Lung (tissue), 12 donors: ENCODE measurements around the gene TBCCD1. TPM values are rescaled to one million over a fixed set of nuclear protein-coding genes. Genes with fewer than 3 reads are reported as not detected.

Source experiments
- ATAC-seq: fragments of 200-7000 bp; cut with Tn5 transposase; one replicate; pipeline ENCODE4 v1.9.1; 2020; ENCODE audit warnings: moderate number of reproducible peaks; ENCODE audit not compliant: insufficient read depth, low FRiP score
- DNase-seq, 3 donors: peaks; one replicate each; pipeline ENCODE4 v3.0.0-alpha.2; 2013 to 2017
- H3K27ac ChIP-seq, 2 donors: one replicate each; pipeline ENCODE4 v1.5.1; 2013; ENCODE audit warnings: mild to moderate bottlenecking in 2 of 2, moderate library complexity in 2 of 2, control low read depth in 1 of 2, inconsistent platforms in 1 of 2, low read depth in 1 of 2, low read length in 1 of 2
- H3K27me3 ChIP-seq, 3 donors: one replicate each; pipeline ENCODE4 v1.5.1; 2013; ENCODE audit warnings: low read length in 2 of 3; ENCODE audit not compliant: control insufficient read depth in 3 of 3, insufficient read depth in 3 of 3
- H3K36me3 ChIP-seq, 4 donors: one replicate each; pipeline ENCODE4 v1.5.1; 2013; ENCODE audit warnings: low read length in 4 of 4, mild to moderate bottlenecking in 1 of 4, moderate library complexity in 1 of 4; ENCODE audit not compliant: control insufficient read depth in 4 of 4, insufficient read depth in 4 of 4
- H3K4me1 ChIP-seq, 5 donors: one replicate each; pipeline ENCODE4 v1.5.1; 2013; ENCODE audit warnings: low read length in 5 of 5, mild to moderate bottlenecking in 2 of 5, moderate library complexity in 1 of 5; ENCODE audit not compliant: control insufficient read depth in 5 of 5, insufficient read depth in 5 of 5
- H3K4me3 ChIP-seq: one replicate; pipeline ENCODE4 v1.5.1; 2013; ENCODE audit warnings: mild to moderate bottlenecking, control low read depth, moderate library complexity
- H3K9ac ChIP-seq, 2 donors: one replicate each; pipeline ENCODE4 v1.5.1; 2013; ENCODE audit warnings: low read length in 2 of 2, control low read depth in 1 of 2; ENCODE audit not compliant: insufficient read depth in 1 of 2
- H3K9me3 ChIP-seq, 4 donors: one replicate each; pipeline ENCODE4 v1.5.1; 2013; ENCODE audit warnings: low read length in 3 of 4, mild to moderate bottlenecking in 1 of 4, moderate library complexity in 1 of 4; ENCODE audit not compliant: control insufficient read depth in 4 of 4, insufficient read depth in 3 of 4
- WGBS, 2 donors: extraction: QIAGEN DNeasy Blood & Tissue Kit; methylation state at CpG; one replicate each; pipeline ENCODE4 v1.1.7; 2013; 5-methylcytosine and 5-hydroxymethylcytosine counted together
- polyA plus RNA-seq, 2 donors: library from polyadenylated mRNA; stranded (reverse); fragments of 200-250 nt; gene quantifications; one replicate each; pipeline ENCODE4 v1.2.1, GENCODE V29; 2013
- total RNA-seq, 2 donors: library from RNA; depleted of rRNA in 1 of 2; stranded (reverse); fragments of >200 nt in 1 of 2; gene quantifications; one replicate each; pipeline ENCODE4 v1.2.1, GENCODE V29; 2014 to 2021
- TF ChIP-seq, protein P1 (sequence below): IDR thresholded peaks from 2 replicates; pipeline ENCODE4 v1.5.1; 2012; ENCODE audit warnings: mild to moderate bottlenecking; ENCODE audit errors: control extremely low read depth, extremely low read depth
- donor health status: control.
- donor health status: control.
- donor health status: Bipolar disorder and iron deficiency.
- donor health status: healthy.
- donor health status: DM: yes; HTN: yes; CAD: no.

The TBCCD1 gene
- total and polyA plus RNA-seq, 4 donors = 3.2 to 17.3 (median 7.5) TPM

DNA sequence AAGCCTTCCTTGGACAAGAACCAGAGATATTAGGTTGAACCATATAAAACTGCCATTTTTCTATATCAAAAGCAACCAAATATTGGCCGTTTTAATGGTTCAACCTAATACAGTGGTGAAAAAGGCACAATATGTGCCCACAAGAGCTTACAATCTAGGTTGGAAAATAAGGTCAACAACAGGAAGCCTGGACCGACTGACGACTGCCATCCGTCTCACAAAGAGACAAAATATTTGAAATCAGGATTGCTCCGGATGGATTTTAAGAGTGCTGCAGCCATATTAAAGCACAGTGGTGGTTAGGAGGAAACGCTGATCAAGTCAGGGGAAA lies 47.1 kb upstream of the TBCCD1 start:
- Histone ChIP-seq H3K4me1 (no peaks in the 10 kb centered on the region), H3K9ac (no peak overlapping the region), H3K4me3 (no peak overlapping the region), H3K27me3 (peaks cover 0 to 4% (median 0%) of the 10 kb centered on the region in 3 donors), H3K9me3 (no peaks in the 10 kb centered on the region), H3K36me3 (no peaks in the 10 kb centered on the region), H3K27ac (no peak overlapping the region)
- ATAC-seq (no peak), DNase-seq (no peak)
- 32 to 38% methylated on average over 6 of the region's 6 CpGs for WGBS, 2 donors
- TF ChIP-seq, protein P1, sequence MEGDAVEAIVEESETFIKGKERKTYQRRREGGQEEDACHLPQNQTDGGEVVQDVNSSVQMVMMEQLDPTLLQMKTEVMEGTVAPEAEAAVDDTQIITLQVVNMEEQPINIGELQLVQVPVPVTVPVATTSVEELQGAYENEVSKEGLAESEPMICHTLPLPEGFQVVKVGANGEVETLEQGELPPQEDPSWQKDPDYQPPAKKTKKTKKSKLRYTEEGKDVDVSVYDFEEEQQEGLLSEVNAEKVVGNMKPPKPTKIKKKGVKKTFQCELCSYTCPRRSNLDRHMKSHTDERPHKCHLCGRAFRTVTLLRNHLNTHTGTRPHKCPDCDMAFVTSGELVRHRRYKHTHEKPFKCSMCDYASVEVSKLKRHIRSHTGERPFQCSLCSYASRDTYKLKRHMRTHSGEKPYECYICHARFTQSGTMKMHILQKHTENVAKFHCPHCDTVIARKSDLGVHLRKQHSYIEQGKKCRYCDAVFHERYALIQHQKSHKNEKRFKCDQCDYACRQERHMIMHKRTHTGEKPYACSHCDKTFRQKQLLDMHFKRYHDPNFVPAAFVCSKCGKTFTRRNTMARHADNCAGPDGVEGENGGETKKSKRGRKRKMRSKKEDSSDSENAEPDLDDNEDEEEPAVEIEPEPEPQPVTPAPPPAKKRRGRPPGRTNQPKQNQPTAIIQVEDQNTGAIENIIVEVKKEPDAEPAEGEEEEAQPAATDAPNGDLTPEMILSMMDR = no peak

DNA sequence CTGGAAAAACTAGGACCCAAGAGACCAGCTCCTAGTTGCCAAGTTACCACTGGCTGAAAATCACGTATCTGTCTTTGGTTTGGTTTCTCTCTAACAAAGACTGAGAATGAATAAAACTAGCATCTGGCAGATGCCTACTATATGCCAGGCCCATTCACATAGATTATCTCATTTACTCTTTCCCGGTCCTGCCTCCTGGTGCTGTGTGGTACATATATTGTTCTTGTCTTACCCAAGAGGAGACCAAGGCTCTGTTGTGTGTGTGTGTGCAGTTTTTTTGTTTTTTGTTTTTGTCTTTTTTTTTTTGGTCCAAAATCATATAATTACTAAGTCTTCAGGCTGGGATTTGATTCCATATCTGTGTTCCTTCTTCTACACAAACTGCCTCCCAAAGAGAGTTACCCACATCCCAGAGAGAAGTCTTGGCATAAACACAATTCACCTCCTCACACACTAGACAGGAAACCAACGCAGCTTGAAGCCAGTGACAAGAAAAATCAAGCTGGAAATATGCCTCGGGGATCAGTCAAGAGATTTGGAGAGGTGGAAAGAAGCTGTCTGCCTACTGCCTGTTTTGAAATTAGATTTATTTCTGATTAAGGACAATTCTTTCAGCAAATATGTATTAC lies 46.6 kb upstream of the TBCCD1 start:
- DNase-seq = no peak
- Histone ChIP-seq H3K27ac (no peak overlapping the region), H3K4me3 (no peak overlapping the region), H3K4me1 (no peaks in the 10 kb centered on the region), H3K36me3 (no peaks in the 10 kb centered on the region), H3K9ac (no peak overlapping the region), H3K27me3 (peaks cover 0 to 4% (median 0%) of the 10 kb centered on the region in 3 donors), H3K9me3 (no peaks in the 10 kb centered on the region)
- TF ChIP-seq, protein P1 = no peak
- WGBS, 2 donors = 49 to 61% methylated on average over 4 of the region's 4 CpGs
- no peak for ATAC-seq

DNA sequence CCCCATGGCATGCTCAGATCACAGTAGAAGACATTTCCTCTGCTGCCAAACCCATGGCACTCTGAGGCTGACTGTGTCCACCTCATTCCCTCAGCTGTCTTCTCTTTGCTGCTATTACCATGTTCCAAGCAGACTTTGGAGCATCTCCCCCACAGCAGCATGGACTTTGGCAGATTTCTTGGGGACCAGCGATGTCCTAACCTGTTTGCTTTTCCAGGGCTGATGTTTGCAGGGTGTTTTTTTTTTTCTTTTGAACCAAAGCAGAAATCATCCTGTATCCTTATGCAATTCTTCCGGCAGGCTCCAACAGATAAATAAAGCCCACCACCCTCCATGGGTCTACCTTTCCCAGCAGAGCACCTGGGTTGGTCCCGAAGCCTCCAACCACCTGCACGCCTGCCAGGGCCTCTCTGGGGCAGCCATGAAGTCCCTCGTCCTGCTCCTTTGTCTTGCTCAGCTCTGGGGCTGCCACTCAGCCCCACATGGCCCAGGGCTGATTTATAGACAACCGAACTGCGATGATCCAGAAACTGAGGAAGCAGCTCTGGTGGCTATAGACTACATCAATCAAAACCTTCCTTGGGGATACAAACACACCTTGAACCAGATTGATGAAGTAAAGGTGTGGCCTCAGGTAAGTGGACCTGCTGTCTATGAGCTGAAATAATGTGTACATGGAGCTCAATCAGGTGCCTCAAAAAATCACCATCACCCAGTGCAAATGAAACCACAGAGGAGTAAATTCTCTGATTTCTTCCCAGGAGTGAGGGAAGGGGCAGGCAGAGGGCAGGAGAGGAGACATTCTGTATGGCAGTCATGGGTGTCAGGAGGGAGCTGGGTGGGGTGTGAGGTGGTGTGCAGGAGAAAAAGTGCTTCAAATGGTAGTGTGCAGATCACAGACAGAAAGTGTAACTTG lies 45.8 kb upstream of the TBCCD1 start, which contains the start of gene AHSG:
Gene AHSG, plus strand, starts transcription at position 340 of the 916 bp plus-strand sequence. Its CDS starts 82 bp downstream, at position 422.
- H3K9me3 ChIP-seq = no peaks in the 10 kb centered on the region
- no peaks in the 10 kb centered on the region for H3K36me3 ChIP-seq
- no peaks in the 10 kb centered on the region for H3K4me1 ChIP-seq
- DNase-seq (no peak), ATAC-seq (no peak)
- TF ChIP-seq, protein P1 = no peak
- WGBS, 2 donors = 82 to 88% methylated on average over 7 of the region's 7 CpGs
- no peak within 1 kb of the TSS for H3K4me3 ChIP-seq
- H3K27me3 ChIP-seq = peaks cover 0 to 4% (median 0%) of the 10 kb centered on the region in 3 donors
- no peak within 1 kb of the TSS for H3K27ac ChIP-seq
- H3K9ac ChIP-seq = no peak within 1 kb of the TSS
